ENCODE data around the gene SLC35F6.

Gene SLC35F6

GRCh38 chr2:26764078-26764887 lies at the start of gene SLC35F6:
Gene SLC35F6, plus strand, starts transcription at chr2:26764284. Its CDS starts 66 bp downstream, at chr2:26764350.
- Histone ChIP-seq H3K36me3 (replicated peaks) (no peaks in the 10 kb centered on the region), H3K4me3 (ENCODE audit: low read depth, low read length) (peak within 1 kb of the TSS; percentile 94), H3K27ac (peak within 1 kb of the TSS; percentile 65), H3K27me3 (replicated peaks) (no peaks in the 10 kb centered on the region)
- in situ Hi-C loops (cut with HindIII; ENCODE audit: low pct_ligation_motif_present, low sequenced_read_pairs): loop anchor here (25.0 kb wide), 1 partner anchor 177 kb away; no protein-coding TSS in a partner anchor
- DNase-seq: peak; percentile 41
- no peak for TF ChIP-seq CTCF (IDR thresholded peaks at IDR 0.05; ENCODE audit: low read depth, low read length, missing control alignments)

- H3K27me3 ChIP-seq (replicated peaks): no peaks in the 10 kb centered on the region
- TF ChIP-seq CTCF (IDR thresholded peaks at IDR 0.05; ENCODE audit: low read depth, low read length, missing control alignments): no peak
- H3K27ac ChIP-seq: no peak overlapping the region
- in situ Hi-C loops (cut with HindIII; ENCODE audit: low pct_ligation_motif_present, low sequenced_read_pairs): no loop called here
- no peak overlapping the region for H3K4me3 ChIP-seq (ENCODE audit: low read depth, low read length)
- no peaks in the 10 kb centered on the region for H3K36me3 ChIP-seq (replicated peaks)
- no peak for DNase-seq
Observed at GRCh38 chr2:26715528-26716270, 48.4 kb upstream of the SLC35F6 start.

GRCh38 chr2:26716340-26716739 lies 47.7 kb upstream of the SLC35F6 start:
- Histone ChIP-seq H3K4me3 (ENCODE audit: low read depth, low read length) (no peak overlapping the region), H3K27me3 (replicated peaks) (no peaks in the 10 kb centered on the region), H3K27ac (no peak overlapping the region), H3K36me3 (replicated peaks) (no peaks in the 10 kb centered on the region)
- TF ChIP-seq CTCF (IDR thresholded peaks at IDR 0.05; ENCODE audit: low read depth, low read length, missing control alignments): no peak
- in situ Hi-C loops (cut with HindIII; ENCODE audit: low pct_ligation_motif_present, low sequenced_read_pairs): no loop called here
- no peak for DNase-seq

- Histone ChIP-seq H3K4me3 (ENCODE audit: low read depth, low read length) (no peak overlapping the region), H3K27ac (no peak overlapping the region), H3K27me3 (replicated peaks) (no peaks in the 10 kb centered on the region), H3K36me3 (replicated peaks) (no peaks in the 10 kb centered on the region)
- no peak for TF ChIP-seq CTCF (IDR thresholded peaks at IDR 0.05; ENCODE audit: low read depth, low read length, missing control alignments)
- in situ Hi-C loops (cut with HindIII; ENCODE audit: low pct_ligation_motif_present, low sequenced_read_pairs): no loop called here
- DNase-seq: no peak
Observed at GRCh38 chr2:26716769-26717168, 47.3 kb upstream of the SLC35F6 start.

- TF ChIP-seq CTCF (IDR thresholded peaks at IDR 0.05; ENCODE audit: low read depth, low read length, missing control alignments): no peak
- Histone ChIP-seq H3K27me3 (replicated peaks) (no peaks in the 10 kb centered on the region), H3K4me3 (ENCODE audit: low read depth, low read length) (no peak overlapping the region), H3K36me3 (replicated peaks) (no peaks in the 10 kb centered on the region), H3K27ac (no peak overlapping the region)
- DNase-seq: no peak
- in situ Hi-C loops (cut with HindIII; ENCODE audit: low pct_ligation_motif_present, low sequenced_read_pairs): no loop called here
Observed at GRCh38 chr2:26717362-26717761, 46.7 kb upstream of the SLC35F6 start.
